ENCODE measurements around the gene P2RX6. TPM values are rescaled to one million over a fixed set of nuclear protein-coding genes. Genes with fewer than 3 reads are reported as not detected.

Gene P2RX6
- total and polyA plus RNA-seq, 4 donors, result 0.05 to 0.59 (median 0.33) TPM

- Histone ChIP-seq H3K9ac (ENCODE audit: low read depth in 1 of 2, low read length in 2 of 2) (no peak within 1 kb of the TSS), H3K4me3 (ENCODE audit: low read depth in 1 of 3, low read length in 3 of 3) (peak within 1 kb of the TSS in 1 of 3 donors; percentile 27), H3K27ac (ENCODE audit: low read depth in 1 of 2, low read length in 2 of 2) (no peak within 1 kb of the TSS), H3K27me3 (ENCODE audit: control insufficient read depth in 4 of 4, insufficient read depth in 4 of 4, low read length in 3 of 4) (no peaks in the 10 kb centered on the region), H3K4me1 (ENCODE audit: control insufficient read depth in 4 of 4, insufficient read depth in 4 of 4, low read length in 3 of 4) (peaks cover 3 to 12% (median 5%) of the 10 kb centered on the region in 4 donors), H3K9me3 (ENCODE audit: control insufficient read depth in 4 of 4, low read length in 3 of 4) (no peaks in the 10 kb centered on the region), H3K36me3 (ENCODE audit: control insufficient read depth in 4 of 4, insufficient read depth in 3 of 4, low read depth in 1 of 4, low read length in 3 of 4) (no peaks in the 10 kb centered on the region)
- no peak for TF ChIP-seq GABPA (IDR thresholded peaks at IDR 0.05 in 1 of 2, conservative IDR thresholded peaks at IDR 0.05 in 1 of 2)
- peak; percentile 67 for TF ChIP-seq SP1 (IDR thresholded peaks at IDR 0.05)
- WGBS, result 11% methylated on average over 47 of the region's 47 CpGs
- DNase-seq (ENCODE audit: low spot score), result peak; percentile 79
Measured at GRCh38 chr22:21045585-21046294, 30.8 kb downstream of the P2RX6 start, which contains the start of gene LRRC74B. Gene LRRC74B, plus strand, starts transcription at chr22:21045946. Its CDS starts 41 bp downstream, at chr22:21045987.

GRCh38 chr22:21047035-21047661 lies 32.2 kb downstream of the P2RX6 start:
- Histone ChIP-seq H3K9ac (ENCODE audit: low read depth in 1 of 2, low read length in 2 of 2) (no peak overlapping the region), H3K27ac (ENCODE audit: low read depth in 1 of 2, low read length in 2 of 2) (no peak overlapping the region), H3K27me3 (ENCODE audit: control insufficient read depth in 4 of 4, insufficient read depth in 4 of 4, low read length in 3 of 4) (no peaks in the 10 kb centered on the region), H3K4me1 (ENCODE audit: control insufficient read depth in 4 of 4, insufficient read depth in 4 of 4, low read length in 3 of 4) (peaks cover 3 to 12% (median 5%) of the 10 kb centered on the region in 4 donors), H3K4me3 (ENCODE audit: low read depth in 1 of 3, low read length in 3 of 3) (no peak overlapping the region), H3K9me3 (ENCODE audit: control insufficient read depth in 4 of 4, low read length in 3 of 4) (no peaks in the 10 kb centered on the region), H3K36me3 (ENCODE audit: control insufficient read depth in 4 of 4, insufficient read depth in 3 of 4, low read depth in 1 of 4, low read length in 3 of 4) (no peaks in the 10 kb centered on the region)
- TF ChIP-seq FOXA1 (IDR thresholded peaks at IDR 0.05) (no peak), SP1 (IDR thresholded peaks at IDR 0.05) (no peak), RXRA (IDR thresholded peaks at IDR 0.05) (no peak), HNF4A (conservative IDR thresholded peaks at IDR 0.05) (no peak), REST (IDR thresholded peaks at IDR 0.05) (no peak), JUND (IDR thresholded peaks at IDR 0.05) (no peak), EGR1 (IDR thresholded peaks at IDR 0.05; ENCODE audit: low read depth in 2 of 2) (no peak), TAF1 (conservative IDR thresholded peaks at IDR 0.05) (no peak), HNF4G (IDR thresholded peaks at IDR 0.05) (no peak)
- TF ChIP-seq, protein P1, sequence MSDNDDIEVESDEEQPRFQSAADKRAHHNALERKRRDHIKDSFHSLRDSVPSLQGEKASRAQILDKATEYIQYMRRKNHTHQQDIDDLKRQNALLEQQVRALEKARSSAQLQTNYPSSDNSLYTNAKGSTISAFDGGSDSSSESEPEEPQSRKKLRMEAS (IDR thresholded peaks at IDR 0.05), result no peak
- no peak for DNase-seq (ENCODE audit: low spot score)
- WGBS, result 92% methylated on average over 14 of the region's 14 CpGs

- H3K4me3 ChIP-seq (ENCODE audit: low read depth in 1 of 3, low read length in 3 of 3), result no peak overlapping the region
- no peak overlapping the region for H3K27ac ChIP-seq (ENCODE audit: low read depth in 1 of 2, low read length in 2 of 2)
- no peaks in the 10 kb centered on the region for H3K36me3 ChIP-seq (ENCODE audit: control insufficient read depth in 4 of 4, insufficient read depth in 3 of 4, low read depth in 1 of 4, low read length in 3 of 4)
- no peak overlapping the region for H3K9ac ChIP-seq (ENCODE audit: low read depth in 1 of 2, low read length in 2 of 2)
- peaks cover 3 to 12% (median 5%) of the 10 kb centered on the region in 4 donors for H3K4me1 ChIP-seq (ENCODE audit: control insufficient read depth in 4 of 4, insufficient read depth in 4 of 4, low read length in 3 of 4)
- DNase-seq (ENCODE audit: low spot score), result no peak
- no peaks in the 10 kb centered on the region for H3K27me3 ChIP-seq (ENCODE audit: control insufficient read depth in 4 of 4, insufficient read depth in 4 of 4, low read length in 3 of 4)
- H3K9me3 ChIP-seq (ENCODE audit: control insufficient read depth in 4 of 4, low read length in 3 of 4), result no peaks in the 10 kb centered on the region
- 83% methylated on average over 7 of the region's 7 CpGs for WGBS
- TF ChIP-seq RAD21 (IDR thresholded peaks at IDR 0.05) (no peak), FOXA2 (IDR thresholded peaks at IDR 0.05) (no peak), RXRA (IDR thresholded peaks at IDR 0.05) (no peak), ZBTB33 (IDR thresholded peaks at IDR 0.05) (no peak), HNF4A (conservative IDR thresholded peaks at IDR 0.05) (no peak), EGR1 (IDR thresholded peaks at IDR 0.05; ENCODE audit: low read depth in 2 of 2) (no peak), JUND (IDR thresholded peaks at IDR 0.05) (no peak), NR2F2 (IDR thresholded peaks at IDR 0.05) (no peak), TAF1 (conservative IDR thresholded peaks at IDR 0.05) (no peak), CTCF (IDR thresholded peaks at IDR 0.05; ENCODE audit: low read depth, low read length, missing input control) (no peak), GABPA (IDR thresholded peaks at IDR 0.05 in 1 of 2, conservative IDR thresholded peaks at IDR 0.05 in 1 of 2) (no peak), FOXA1 (IDR thresholded peaks at IDR 0.05) (no peak), YY1 (IDR thresholded peaks at IDR 0.05) (no peak)
- TF ChIP-seq, protein P1 (IDR thresholded peaks at IDR 0.05), result no peak
- TF ChIP-seq, protein P2, sequence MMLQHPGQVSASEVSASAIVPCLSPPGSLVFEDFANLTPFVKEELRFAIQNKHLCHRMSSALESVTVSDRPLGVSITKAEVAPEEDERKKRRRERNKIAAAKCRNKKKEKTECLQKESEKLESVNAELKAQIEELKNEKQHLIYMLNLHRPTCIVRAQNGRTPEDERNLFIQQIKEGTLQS (IDR thresholded peaks at IDR 0.05), result no peak
Measured at GRCh38 chr22:21047730-21048129, 32.8 kb downstream of the P2RX6 start.
